ENCODE data around the gene PTPN11.
"Not testable (repeated sequence)": the region's sequence is repeated elsewhere in the genome, so short reads cannot be mapped to it uniquely, and the experiment has no call there.

The PTPN11 gene

GRCh38 chr12:112418608-112419296 is at the start of gene PTPN11:
Gene PTPN11, plus strand, starts transcription at chr12:112418947. Its CDS starts 165 bp downstream, at chr12:112419112.
- DNase-seq, result peak; percentile 44 to 89

- no peak for DNase-seq
Observed at GRCh38 chr12:112370199-112370598, 48.5 kb upstream of the PTPN11 start.

- DNase-seq, result no peak
Observed at GRCh38 chr12:112370868-112371510, 47.8 kb upstream of the PTPN11 start.

- DNase-seq, result no peak
Observed at GRCh38 chr12:112374166-112374740, 44.5 kb upstream of the PTPN11 start.

GRCh38 chr12:112375105-112375504 is 43.6 kb upstream of the PTPN11 start:
- DNase-seq, result no peak

GRCh38 chr12:112380663-112381405 is 37.9 kb upstream of the PTPN11 start:
- peak; percentile 39 to 62 for DNase-seq

- peak; percentile 36 to 71 for DNase-seq
Observed at GRCh38 chr12:112381406-112381882, 37.3 kb upstream of the PTPN11 start.

GRCh38 chr12:112381883-112382796 is 36.6 kb upstream of the PTPN11 start, which contains the start of gene HECTD4:
Gene HECTD4, minus strand, starts transcription at chr12:112382431. Its CDS starts 303 bp downstream, at chr12:112382128.
- DNase-seq, result peak; percentile 73 to 97

GRCh38 chr12:112382866-112383265 is 35.9 kb upstream of the PTPN11 start:
- no peak for DNase-seq

GRCh38 chr12:112386726-112387125 is 32.0 kb upstream of the PTPN11 start:
- DNase-seq, result no peak

GRCh38 chr12:112389228-112389627 is 29.5 kb upstream of the PTPN11 start:
- DNase-seq, result no peak

GRCh38 chr12:112389922-112390654 is 28.7 kb upstream of the PTPN11 start:
- not testable (repeated sequence) for DNase-seq

- no peak for DNase-seq
Observed at GRCh38 chr12:112393328-112393727, 25.4 kb upstream of the PTPN11 start.

GRCh38 chr12:112401054-112401453 is 17.7 kb upstream of the PTPN11 start:
- DNase-seq, result no peak

GRCh38 chr12:112401903-112402498 is 16.7 kb upstream of the PTPN11 start:
- no peak for DNase-seq

GRCh38 chr12:112406519-112407488 is 11.9 kb upstream of the PTPN11 start:
- no peak for DNase-seq

- DNase-seq, result not testable (repeated sequence)
Observed at GRCh38 chr12:112407683-112408082, 11.1 kb upstream of the PTPN11 start.

- DNase-seq, result no peak
Observed at GRCh38 chr12:112408621-112409020, 10.1 kb upstream of the PTPN11 start.

GRCh38 chr12:112409064-112409905 is 9.5 kb upstream of the PTPN11 start, which contains the start of gene RPL6:
Gene RPL6, minus strand, starts transcription at chr12:112409605. Its CDS starts 949 bp downstream, at chr12:112408656.
- DNase-seq, result peak; percentile 95

Measured in NCI-H526 (cell line).